Activated CD8-positive, alpha-beta memory T cell treated with anti-CD3 and anti-CD28 coated beads, Interleukin-2, amount 50 U/mL, for 24 hours (primary cell): ENCODE results near the gene ATXN7L3B.

Experiments used
- DNase-seq: peaks from one replicate; pipeline ENCODE4 v3.0.0-alpha.2; 2020; ENCODE audit errors: extremely low read depth

ATXN7L3B gene

GRCh38 chr12:74551291-74551690, 13.7 kb downstream of the ATXN7L3B start:
- DNase-seq: no peak

- no peak for DNase-seq
Observed at GRCh38 chr12:74552201-74552600, 14.6 kb downstream of the ATXN7L3B start.

- no peak for DNase-seq
Observed at GRCh38 chr12:74559728-74560127, 22.1 kb downstream of the ATXN7L3B start.

GRCh38 chr12:74563927-74564326, 26.3 kb downstream of the ATXN7L3B start:
- DNase-seq: no peak

- DNase-seq: no peak
Observed at GRCh38 chr12:74578486-74578885, 40.9 kb downstream of the ATXN7L3B start.

- DNase-seq: no peak
Observed at GRCh38 chr12:74579446-74579845, 41.8 kb downstream of the ATXN7L3B start.

- DNase-seq: no peak
Observed at GRCh38 chr12:74579981-74580380, 42.3 kb downstream of the ATXN7L3B start.

GRCh38 chr12:74581439-74581838, 43.8 kb downstream of the ATXN7L3B start:
- no peak for DNase-seq

GRCh38 chr12:74584483-74585062, 46.9 kb downstream of the ATXN7L3B start:
- DNase-seq: no peak

- DNase-seq: no peak
Observed at GRCh38 chr12:74586251-74586650, 48.6 kb downstream of the ATXN7L3B start.
